Rectal smooth muscle tissue (tissue), 1 donor: ENCODE results near the gene OPCML.

Source experiments
- H3K27ac ChIP-seq: one replicate; pipeline ENCODE4 v1.7.0; 2013; ENCODE audit warnings: low read depth, low read length, inconsistent platforms
- H3K27me3 ChIP-seq: one replicate; pipeline ENCODE4 v1.7.0; 2013; ENCODE audit warnings: low read length; ENCODE audit not compliant: control insufficient read depth, insufficient read depth
- H3K36me3 ChIP-seq: one replicate; pipeline ENCODE4 v1.7.0; 2013; ENCODE audit warnings: low read length; ENCODE audit not compliant: control insufficient read depth, insufficient read depth
- H3K4me1 ChIP-seq: one replicate; pipeline ENCODE4 v1.7.0; 2013; ENCODE audit warnings: low read length; ENCODE audit not compliant: control insufficient read depth, insufficient read depth
- H3K4me3 ChIP-seq: one replicate; pipeline ENCODE4 v1.7.0; 2013; ENCODE audit warnings: low read length
- H3K9ac ChIP-seq: one replicate; pipeline ENCODE4 v1.7.0; 2013; ENCODE audit warnings: low read length

The OPCML gene

GRCh38 chr11:133326849-133327248 is 205.5 kb downstream of the OPCML start:
- H3K4me3 ChIP-seq = no peak overlapping the region

GRCh38 chr11:133326332-133326731 is 206.0 kb downstream of the OPCML start:
- H3K36me3 ChIP-seq = no peaks in the 10 kb centered on the region
- no peak overlapping the region for H3K4me3 ChIP-seq
- H3K4me1 ChIP-seq = no peaks in the 10 kb centered on the region
- no peak overlapping the region for H3K9ac ChIP-seq
- no peaks in the 10 kb centered on the region for H3K27me3 ChIP-seq
- H3K27ac ChIP-seq = no peak overlapping the region

More at GRCh38 chr11:133326849-133327248, 205.5 kb downstream of the OPCML start:
- no peak overlapping the region for H3K9ac ChIP-seq
- no peaks in the 10 kb centered on the region for H3K4me1 ChIP-seq
- no peaks in the 10 kb centered on the region for H3K36me3 ChIP-seq
- H3K27me3 ChIP-seq = no peaks in the 10 kb centered on the region
- H3K27ac ChIP-seq = no peak overlapping the region

- no peaks in the 10 kb centered on the region for H3K36me3 ChIP-seq
- no peak overlapping the region for H3K27ac ChIP-seq
- H3K4me3 ChIP-seq = no peak overlapping the region
- H3K4me1 ChIP-seq = no peaks in the 10 kb centered on the region
- no peaks in the 10 kb centered on the region for H3K27me3 ChIP-seq
- no peak overlapping the region for H3K9ac ChIP-seq
These were observed 206.6 kb downstream of the OPCML start for GRCh38 chr11:133325711-133326110.

GRCh38 chr11:133323354-133323753 is 208.9 kb downstream of the OPCML start:
- Histone ChIP-seq H3K4me1 (no peaks in the 10 kb centered on the region), H3K36me3 (no peaks in the 10 kb centered on the region), H3K27me3 (no peaks in the 10 kb centered on the region), H3K9ac (no peak overlapping the region), H3K4me3 (no peak overlapping the region), H3K27ac (no peak overlapping the region)

- no peak overlapping the region for H3K9ac ChIP-seq
- no peak overlapping the region for H3K27ac ChIP-seq
- H3K27me3 ChIP-seq = no peaks in the 10 kb centered on the region
- H3K4me3 ChIP-seq = no peak overlapping the region
- no peaks in the 10 kb centered on the region for H3K36me3 ChIP-seq
- H3K4me1 ChIP-seq = no peaks in the 10 kb centered on the region
These were observed 214.1 kb downstream of the OPCML start for GRCh38 chr11:133318221-133318620.

- H3K4me1 ChIP-seq = no peaks in the 10 kb centered on the region
- no peak overlapping the region for H3K4me3 ChIP-seq
- no peak overlapping the region for H3K27ac ChIP-seq
- no peak overlapping the region for H3K9ac ChIP-seq
- no peaks in the 10 kb centered on the region for H3K36me3 ChIP-seq
- no peaks in the 10 kb centered on the region for H3K27me3 ChIP-seq
These were observed 221.1 kb downstream of the OPCML start for GRCh38 chr11:133311230-133311629.

- no peaks in the 10 kb centered on the region for H3K27me3 ChIP-seq
- H3K9ac ChIP-seq = no peak overlapping the region
- no peak overlapping the region for H3K27ac ChIP-seq
- H3K36me3 ChIP-seq = no peaks in the 10 kb centered on the region
- H3K4me1 ChIP-seq = no peaks in the 10 kb centered on the region
- no peak overlapping the region for H3K4me3 ChIP-seq
These were observed 226.3 kb downstream of the OPCML start for GRCh38 chr11:133306019-133306418.

- Histone ChIP-seq H3K27ac (no peak overlapping the region), H3K4me1 (no peaks in the 10 kb centered on the region), H3K4me3 (no peak overlapping the region), H3K36me3 (no peaks in the 10 kb centered on the region), H3K27me3 (no peaks in the 10 kb centered on the region), H3K9ac (no peak overlapping the region)
These were observed 226.9 kb downstream of the OPCML start for GRCh38 chr11:133305208-133305956.

GRCh38 chr11:133303262-133303661 is 229.0 kb downstream of the OPCML start:
- Histone ChIP-seq H3K9ac (no peak overlapping the region), H3K4me3 (no peak overlapping the region), H3K27me3 (no peaks in the 10 kb centered on the region), H3K27ac (no peak overlapping the region), H3K36me3 (no peaks in the 10 kb centered on the region), H3K4me1 (no peaks in the 10 kb centered on the region)

- Histone ChIP-seq H3K4me1 (no peaks in the 10 kb centered on the region), H3K9ac (no peak overlapping the region), H3K4me3 (no peak overlapping the region), H3K36me3 (no peaks in the 10 kb centered on the region), H3K27me3 (no peaks in the 10 kb centered on the region), H3K27ac (no peak overlapping the region)
These were observed 230.2 kb downstream of the OPCML start for GRCh38 chr11:133302056-133302455.

GRCh38 chr11:133300666-133301065 is 231.6 kb downstream of the OPCML start:
- H3K9ac ChIP-seq = no peak overlapping the region
- no peak overlapping the region for H3K4me3 ChIP-seq
- H3K27ac ChIP-seq = no peak overlapping the region
- H3K4me1 ChIP-seq = no peaks in the 10 kb centered on the region
- no peaks in the 10 kb centered on the region for H3K36me3 ChIP-seq
- no peaks in the 10 kb centered on the region for H3K27me3 ChIP-seq

GRCh38 chr11:133291780-133292179 is 240.5 kb downstream of the OPCML start:
- H3K36me3 ChIP-seq = no peaks in the 10 kb centered on the region
- peaks cover 18% of the 10 kb centered on the region for H3K4me1 ChIP-seq
- H3K9ac ChIP-seq = no peak overlapping the region
- no peak overlapping the region for H3K4me3 ChIP-seq
- peaks cover 2% of the 10 kb centered on the region for H3K27me3 ChIP-seq
- H3K27ac ChIP-seq = no peak overlapping the region

GRCh38 chr11:133285359-133285758 is 246.9 kb downstream of the OPCML start:
- no peaks in the 10 kb centered on the region for H3K36me3 ChIP-seq
- H3K27ac ChIP-seq = no peak overlapping the region
- no peak overlapping the region for H3K9ac ChIP-seq
- no peaks in the 10 kb centered on the region for H3K4me1 ChIP-seq
- no peak overlapping the region for H3K4me3 ChIP-seq
- H3K27me3 ChIP-seq = no peaks in the 10 kb centered on the region
